NCI-H460 (cell line): ENCODE measurements around the gene ITGBL1. TPM values are rescaled to one million over a fixed set of nuclear protein-coding genes. Genes with fewer than 3 reads are reported as not detected.

Experiments used
- DNase-seq: peaks from one replicate; pipeline ENCODE4 v3.0.0-alpha.2; 2016; ENCODE audit warnings: low read depth; ENCODE audit errors: extremely low read depth
- total RNA-seq: library from RNA; depleted of rRNA; stranded (reverse); fragments of >200 nt; shearing (Covaris generic); gene quantifications from 2 replicates; pipeline ENCODE4 v1.2.3, GENCODE V29; 2014

The ITGBL1 gene
- total RNA-seq, 1 experiment from 2014 or later = 29.5 TPM

DNA sequence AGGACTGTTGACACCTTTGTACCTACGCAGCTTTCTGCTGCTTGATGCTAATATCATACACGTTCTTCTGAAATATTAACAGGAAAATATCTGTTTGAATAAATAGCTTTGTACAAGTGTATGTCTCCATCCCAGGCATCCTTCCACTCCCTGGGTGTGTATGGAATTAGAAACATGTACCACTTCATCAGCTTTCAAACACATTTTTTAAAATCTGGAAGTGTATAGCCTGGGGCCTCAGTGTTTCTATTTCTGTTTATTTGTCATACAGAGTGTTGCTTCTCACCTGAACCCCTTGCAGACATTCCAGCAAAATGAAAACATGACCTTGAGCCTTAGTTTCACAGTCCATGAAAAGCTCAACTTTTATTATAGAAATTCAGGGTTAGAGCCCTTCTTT is 168.6 kb downstream of the ITGBL1 start:
- DNase-seq = no peak

DNA sequence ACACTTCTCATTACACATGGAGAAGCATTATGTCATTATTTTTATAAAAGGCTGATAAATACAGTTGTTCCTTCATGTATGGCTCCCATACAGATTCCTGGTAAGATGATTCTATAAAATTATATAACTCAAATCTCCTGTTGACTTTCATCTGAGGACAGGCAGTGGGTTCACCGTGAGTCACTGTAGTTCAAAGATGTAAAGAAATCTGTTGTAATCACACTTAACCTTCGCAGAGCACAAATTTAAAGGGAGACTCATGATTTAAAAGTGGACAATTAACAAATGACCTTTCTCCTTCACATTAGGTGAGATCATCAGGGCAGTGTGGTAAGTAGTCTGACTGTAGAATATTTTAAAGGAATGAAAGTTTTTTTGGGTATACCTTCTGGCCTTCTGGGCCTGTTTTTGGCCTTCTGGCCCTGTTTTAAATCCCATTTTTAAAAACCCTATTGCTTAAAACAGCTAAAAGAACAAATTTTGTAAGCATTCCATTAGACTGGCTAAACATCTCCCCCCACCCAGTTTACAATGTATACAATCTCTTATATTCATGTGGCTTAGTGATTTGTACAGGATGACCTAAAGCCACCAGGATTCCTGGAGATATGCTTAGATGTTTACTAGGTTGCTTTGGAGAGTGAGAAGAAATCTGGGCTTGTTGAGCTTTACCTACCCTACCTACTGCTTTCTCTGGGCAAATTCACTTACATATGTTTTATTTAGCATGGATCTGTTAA is 171.2 kb downstream of the ITGBL1 start:
- peak; percentile 75 for DNase-seq

DNA sequence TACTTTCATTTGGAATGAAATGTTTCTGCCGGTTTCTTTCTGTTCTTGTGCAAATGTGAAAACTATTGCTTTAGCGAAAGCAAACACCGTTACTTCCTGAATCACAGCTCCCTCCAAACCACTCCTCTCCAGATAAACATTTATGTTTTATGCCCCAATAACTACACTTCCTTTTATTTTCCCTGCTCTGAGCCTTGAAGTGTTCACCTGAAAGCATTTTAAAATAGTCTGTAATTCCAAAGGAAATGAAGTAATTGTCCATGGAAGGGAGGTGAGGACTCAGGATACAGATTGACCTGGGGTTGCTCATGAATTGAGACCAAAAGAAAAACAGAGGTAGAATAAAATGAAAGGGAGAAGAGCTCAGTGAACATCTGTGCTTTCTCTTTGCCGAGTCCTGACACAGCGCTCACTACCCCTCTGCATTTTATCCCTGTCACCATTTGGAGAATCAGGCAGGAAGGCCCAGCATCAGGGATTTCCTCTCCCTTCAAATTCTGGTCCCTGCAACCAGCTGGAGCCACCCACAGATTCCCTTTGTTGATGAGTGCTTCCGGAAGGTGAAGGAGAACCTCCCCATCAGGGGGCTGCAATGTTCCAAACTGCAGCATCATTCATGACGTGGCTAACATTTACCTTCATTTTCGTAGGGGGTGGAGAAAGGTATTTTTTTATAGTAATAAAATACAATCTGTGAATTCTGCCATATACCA is 171.9 kb downstream of the ITGBL1 start:
- DNase-seq = peak; percentile 81

DNA sequence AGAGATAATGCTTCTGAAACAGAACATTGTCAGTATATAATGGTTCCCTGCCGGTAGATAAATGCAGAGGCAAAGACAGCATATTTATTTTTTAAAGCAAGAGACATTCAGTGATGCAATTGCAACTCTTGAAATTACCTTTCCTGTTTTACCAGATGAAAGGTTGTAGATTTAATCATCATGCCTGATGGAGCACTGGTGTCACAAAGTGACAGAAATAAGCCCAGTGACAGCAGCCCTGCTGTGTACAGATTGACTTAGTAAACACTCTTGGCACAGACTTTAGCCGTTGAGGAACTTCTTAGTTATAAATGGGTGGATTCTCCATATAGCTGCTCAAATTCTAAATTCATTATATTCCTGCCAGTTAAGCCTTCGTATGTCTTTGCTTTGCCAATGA is 172.5 kb downstream of the ITGBL1 start:
- DNase-seq = peak; percentile 50

DNA sequence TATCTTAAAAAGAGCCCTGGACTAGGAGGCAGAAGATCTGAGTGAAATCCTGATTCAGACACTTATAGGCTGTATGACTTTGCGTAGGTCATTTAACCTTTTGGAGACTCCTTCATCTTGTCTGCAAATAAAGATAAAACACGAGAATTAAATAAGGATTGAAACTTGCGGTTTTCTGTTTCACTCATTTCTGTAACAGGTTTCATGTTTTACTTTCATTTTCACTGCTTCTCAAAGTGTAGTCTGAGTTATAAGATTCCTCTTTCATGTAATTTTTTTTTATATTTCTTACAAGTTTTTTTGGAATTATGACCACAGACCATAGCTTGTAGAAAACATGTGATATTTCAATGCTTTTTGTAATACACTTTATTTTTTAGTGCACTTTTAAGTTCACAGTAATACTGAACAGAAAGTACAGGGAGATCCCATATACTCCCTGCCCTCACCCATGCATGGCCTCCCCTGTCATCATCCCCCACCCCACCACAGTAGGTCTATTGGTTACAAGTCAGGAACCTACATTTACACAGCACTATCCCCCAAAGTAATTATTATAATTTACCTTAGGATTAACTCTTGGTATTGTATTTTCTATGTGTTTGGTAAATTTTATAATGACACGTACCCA is 174.6 kb downstream of the ITGBL1 start:
- no peak for DNase-seq

DNA sequence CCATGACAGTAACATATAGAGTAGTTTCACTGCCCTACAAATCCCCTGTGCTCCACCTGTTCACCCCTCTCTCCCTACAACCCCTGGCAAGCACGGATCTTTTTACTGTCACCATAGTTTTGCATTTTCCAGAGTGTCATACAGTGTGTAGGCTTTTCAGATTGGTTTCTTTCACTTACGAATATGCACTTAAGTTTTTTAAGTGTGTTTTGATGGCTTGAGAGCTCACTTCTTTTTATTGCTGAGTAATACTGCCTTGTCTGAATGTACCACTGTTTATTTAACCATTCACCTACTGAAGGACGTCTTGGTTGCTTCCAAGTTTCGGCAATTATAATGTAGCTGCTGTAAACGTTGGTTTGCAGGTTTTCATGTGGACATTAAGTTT is 175.1 kb downstream of the ITGBL1 start:
- DNase-seq = peak; percentile 60

DNA sequence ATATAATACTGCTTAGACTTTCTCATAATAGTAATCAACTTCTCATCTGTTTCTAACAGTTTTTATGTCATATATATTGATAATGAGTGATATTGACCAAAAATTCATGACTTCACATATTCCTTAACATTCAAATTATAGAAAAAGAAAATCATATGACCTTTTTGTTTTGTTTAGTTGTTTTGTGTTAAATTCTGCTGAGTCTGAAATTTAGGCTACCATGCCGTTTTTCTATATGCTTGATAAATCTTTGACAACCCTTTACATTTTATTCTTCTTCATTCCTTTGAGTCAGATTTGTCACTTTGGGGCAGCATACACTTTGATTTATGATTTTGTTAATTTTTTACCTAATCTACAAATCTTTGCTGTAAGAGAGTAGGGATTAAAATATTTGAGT is 176.4 kb downstream of the ITGBL1 start:
- DNase-seq = no peak

DNA sequence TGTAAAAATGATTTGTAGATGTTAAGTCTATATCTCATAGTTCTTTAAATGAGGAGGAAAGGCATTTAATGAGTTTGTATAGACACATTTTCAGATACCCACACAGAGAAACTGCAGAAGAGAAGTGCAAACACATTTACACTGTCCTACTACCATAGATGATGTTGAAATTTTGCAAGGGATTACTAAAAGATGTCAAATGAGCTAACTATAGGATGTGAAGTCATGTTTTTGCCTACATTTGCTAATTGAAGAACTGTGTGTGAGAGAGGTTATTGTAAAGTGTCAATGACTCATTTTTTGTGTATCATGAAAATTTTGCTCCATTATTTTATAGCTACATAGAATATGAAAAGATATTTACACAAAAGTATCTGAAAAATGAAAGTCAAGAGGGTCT is 178.9 kb downstream of the ITGBL1 start:
- DNase-seq = peak; percentile 76

DNA sequence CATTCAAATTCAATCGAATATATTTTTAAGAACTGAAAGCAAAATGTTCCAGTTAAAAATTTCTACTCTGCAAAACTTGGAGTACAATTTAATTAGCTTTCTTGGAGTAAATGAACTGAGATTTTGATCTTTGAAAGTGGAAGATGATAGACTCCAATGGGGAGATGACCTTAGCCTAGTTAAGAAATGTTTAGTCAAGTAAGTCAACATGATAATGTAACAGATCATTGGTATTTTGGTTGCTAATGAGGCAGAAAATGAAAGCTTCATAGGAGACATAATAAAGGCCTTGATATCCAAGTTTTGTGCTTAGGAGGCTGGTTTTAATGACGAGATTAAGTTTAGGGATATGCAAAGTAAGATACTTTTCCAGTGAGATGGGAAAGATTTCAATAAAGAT is 181.7 kb downstream of the ITGBL1 start:
- no peak for DNase-seq

DNA sequence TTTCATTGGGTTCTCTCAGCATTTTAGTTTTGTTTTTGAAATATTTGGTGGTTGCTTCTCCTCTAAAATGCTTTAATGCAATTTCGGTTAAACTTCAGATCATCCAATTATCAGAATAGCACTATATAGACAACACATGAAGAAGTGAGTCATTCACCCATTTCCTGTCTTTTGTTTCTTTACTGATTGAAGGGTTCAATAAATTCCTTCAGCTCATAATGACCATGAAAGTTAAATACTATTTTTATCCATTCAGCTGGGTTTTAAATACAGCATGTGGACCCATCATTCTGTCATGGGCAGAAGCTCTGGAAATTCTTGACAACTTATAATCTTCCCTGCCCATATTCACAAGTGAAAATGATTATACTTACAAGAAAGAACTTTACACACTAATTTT is 187.2 kb downstream of the ITGBL1 start:
- no peak for DNase-seq

DNA sequence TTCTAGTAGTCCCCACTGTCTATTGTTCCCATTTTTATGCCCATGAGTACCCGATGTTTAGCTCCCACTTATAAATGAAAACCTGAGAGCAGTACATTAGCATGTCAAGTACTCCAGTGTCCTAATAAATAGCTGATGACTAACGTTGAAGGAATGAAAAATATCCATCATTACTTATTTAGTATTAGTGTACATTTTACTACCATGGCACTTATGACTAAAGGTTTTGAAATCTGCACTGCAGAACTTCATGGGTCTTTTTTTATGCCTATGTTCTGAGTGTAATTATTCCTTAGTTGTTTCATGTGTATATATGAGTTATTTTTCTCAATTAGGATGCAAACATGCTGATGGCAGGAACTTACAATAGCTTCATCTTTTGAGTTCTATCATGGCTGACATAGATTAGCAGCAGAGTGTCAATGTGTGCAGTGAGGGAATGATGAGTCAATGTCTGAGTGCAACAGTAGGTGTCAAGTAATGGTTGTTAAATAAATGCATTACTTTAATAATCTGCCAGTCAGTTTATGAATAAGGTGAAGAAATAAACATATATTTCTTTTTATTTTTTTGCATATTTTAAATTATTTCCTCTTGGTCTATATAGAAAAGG is 188.4 kb downstream of the ITGBL1 start:
- DNase-seq = peak; percentile 76

DNA sequence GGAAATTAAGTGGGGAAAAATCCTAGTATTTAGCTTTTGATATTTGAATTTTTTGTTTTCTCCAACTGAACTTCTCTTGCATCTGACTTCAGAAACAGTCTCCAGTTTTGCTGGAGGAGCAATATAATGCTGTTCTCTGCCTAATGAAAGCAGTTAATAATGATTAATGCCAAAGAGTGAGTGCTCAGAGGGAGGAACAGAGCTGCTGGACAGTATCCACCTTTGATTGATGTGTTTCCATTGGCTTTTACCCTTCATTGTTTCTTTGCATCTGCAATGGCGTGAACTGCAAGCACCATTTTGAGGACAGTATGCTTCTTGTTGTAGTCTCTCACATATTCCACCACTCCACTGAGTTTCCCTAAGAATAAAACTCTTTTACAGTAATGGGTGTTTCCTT is 193.4 kb downstream of the ITGBL1 start:
- DNase-seq = no peak

DNA sequence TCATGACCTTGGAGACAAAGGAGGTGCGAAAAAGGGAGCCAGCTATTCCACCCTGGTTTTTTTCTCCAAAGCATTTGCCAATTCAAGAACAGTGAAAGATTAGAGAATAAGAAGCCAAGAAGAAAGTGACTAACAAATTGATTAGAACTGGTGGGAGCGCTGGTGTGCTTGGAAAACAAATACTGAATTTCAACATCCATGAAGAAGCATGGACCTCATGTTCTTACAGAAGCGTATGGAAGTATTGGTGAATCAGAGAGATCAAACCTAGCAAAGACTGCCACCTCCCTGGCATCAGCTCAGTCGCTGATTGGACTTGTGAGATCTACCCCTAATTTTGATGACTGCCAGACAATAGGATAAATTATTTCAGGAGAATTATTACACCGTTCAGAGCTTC is 195.3 kb downstream of the ITGBL1 start:
- DNase-seq = no peak

DNA sequence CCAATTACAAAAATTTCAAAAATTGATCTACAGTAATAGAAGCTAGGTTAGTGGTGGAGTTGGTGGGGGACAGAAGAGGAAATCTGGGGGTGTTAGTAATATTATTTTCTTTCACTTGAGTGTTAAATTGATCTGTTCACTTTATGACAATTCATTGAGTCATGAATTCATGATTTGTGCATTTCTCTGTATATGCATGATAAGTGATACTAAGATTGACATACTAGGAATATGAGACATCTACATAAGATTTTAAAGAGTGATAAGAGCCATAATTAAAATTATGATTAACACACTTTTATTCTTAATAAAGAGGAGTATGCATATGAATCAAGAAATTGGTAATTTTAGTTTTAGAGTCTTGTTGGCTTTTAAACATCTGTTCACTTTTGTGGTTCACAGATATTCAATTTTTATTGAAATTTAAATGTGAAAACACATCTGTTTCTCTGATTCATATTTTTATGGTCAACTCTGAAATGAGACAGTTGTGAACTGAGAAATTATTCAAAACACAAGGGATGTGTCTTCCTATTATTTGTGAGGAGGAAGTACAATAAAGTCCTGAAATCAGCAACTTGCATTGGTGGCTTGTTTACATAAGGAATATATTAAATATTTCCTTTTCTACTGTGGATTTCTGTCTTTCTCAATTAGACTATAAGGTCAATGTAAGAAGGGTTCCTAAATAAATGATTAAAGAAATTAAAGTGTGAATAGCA is 196.5 kb downstream of the ITGBL1 start:
- DNase-seq = no peak

DNA sequence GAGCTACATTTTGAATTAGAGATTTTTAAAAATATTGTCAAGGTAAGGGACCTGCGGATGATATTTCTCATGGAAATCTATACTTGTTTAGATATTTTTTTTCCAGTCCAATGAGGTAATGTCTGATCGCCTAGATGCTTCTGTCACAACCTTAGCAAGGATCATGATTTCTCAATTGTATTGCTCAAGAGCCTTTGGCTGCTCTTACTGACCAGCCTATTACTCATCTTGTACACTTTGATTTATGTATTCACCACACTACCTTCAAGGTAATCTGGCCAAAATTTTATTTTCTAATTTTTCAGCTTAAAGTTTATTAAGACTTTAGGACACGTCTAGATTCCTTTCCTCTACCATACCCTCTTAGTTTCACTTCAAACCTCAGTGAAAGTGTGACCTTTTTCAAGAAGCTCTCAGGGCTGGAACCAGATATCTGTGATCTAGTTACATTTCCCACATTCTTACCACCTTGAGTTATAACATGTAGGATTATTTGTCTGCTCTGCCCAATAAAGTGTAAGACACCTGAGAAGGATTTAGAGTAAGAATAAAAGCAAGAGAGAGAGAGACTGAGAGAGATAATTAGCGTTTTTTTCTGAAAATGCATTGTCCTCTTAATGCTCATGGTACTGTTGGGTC is 197.1 kb downstream of the ITGBL1 start:
- DNase-seq = peak; percentile 85

DNA sequence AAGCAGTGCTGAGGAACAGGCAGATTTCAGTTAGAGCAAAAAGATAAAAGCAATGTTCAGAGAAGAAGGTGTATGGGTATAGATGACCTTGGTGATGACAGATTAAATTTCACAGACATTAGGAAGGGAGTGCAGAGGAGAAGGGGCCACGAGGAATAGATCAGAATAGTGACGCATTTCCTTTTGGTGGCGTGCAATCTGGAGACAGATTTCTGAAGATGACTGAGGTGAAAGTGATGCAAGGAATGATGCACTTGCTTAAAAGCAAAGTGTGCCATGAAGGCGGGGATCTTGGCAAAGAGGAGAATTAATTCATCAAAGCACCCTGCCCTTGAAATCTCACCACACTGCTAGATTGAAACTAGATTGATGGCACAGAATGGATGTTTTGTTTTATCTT is 202.4 kb downstream of the ITGBL1 start:
- peak; percentile 96 for DNase-seq

DNA sequence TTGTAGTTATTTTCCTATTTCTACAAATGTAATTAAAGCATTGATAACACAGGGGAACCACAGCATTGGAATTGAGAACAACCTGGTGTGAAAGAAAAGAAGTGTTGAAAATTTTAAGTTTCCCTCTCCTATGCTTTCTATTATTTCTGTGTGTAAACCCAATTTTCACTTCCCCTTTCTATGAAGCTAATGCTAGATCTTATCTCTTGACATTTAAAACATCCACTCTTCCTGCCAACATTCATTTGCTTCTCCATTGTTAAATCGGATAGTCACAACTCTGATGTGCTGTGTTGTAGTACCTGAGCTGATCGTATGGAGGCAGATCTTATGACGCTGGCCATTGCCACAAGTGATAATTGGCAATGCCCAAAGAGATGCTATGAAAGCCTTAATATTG is 203.0 kb downstream of the ITGBL1 start:
- peak; percentile 70 for DNase-seq

DNA sequence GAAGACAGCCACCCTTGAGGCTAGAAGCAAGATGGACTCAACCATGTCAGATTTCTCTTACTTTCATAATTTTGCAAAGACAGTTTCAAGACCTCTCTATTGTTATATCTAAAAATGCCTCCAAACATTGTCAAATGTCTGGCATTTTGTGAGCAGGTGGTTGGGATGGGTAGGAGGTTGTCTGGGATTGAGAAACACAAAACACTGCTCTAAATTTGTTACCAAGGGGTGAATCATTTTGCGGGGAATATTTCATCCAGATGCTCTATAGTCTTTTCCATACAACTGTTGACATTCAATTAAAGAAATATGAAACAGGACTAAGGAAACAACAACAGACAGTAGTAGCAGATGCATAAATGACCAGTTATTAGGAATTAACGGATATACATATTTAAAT is 208.2 kb downstream of the ITGBL1 start:
- DNase-seq = no peak

DNA sequence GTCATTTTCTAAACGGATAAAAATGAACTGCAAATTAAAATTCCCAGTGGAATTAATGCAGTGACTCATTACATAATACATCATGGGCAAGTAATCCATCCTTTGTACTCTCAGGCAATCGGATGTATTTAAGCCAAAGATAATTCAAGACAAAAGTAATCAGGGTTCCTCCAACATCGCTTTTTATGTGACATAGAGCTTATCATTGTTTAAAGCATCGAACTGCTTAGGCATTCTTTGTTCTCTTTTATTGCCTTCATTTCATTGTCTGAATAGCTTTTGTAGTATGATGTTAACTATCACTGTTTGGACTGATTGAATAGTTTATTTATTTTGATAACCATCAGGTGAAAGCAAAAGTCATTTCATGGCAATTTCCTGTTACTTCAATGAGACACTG is 209.4 kb downstream of the ITGBL1 start:
- no peak for DNase-seq

DNA sequence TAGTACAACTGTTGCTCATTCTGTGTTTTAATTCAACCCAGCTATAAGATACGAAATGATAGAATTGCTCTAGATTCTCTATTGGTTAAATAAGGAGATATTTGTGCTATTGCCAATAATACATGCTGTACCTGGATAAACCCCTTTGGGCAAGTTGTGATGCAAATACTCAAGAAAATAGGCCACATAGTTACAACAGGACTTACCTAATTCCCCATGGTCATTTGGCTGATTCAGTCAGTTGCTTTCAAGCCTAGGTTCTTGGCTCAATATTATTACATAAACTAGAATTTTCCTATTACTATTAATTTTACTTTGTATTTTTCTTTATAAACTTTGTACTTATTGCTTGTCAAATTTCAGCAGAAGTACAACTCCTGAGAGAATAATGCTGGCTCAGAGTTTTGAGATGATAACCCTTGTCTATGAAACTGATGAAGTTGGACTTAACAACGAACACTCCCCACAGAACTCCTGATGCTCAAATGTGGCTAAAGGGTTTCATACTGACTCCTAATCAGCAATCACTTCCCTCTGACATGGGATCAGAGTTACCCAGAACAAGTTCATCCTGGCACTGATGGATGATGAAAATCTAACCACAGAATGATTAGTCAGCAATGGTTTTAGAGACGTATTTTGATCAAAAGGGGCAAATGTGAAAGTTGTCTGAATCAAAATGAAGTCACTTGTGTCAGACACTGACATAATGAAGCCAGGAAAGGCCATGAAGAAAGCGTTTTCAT is 221.1 kb downstream of the ITGBL1 start:
- no peak for DNase-seq
